ENCODE data around the gene ZFPM1. TPM values are rescaled to one million over a fixed set of nuclear protein-coding genes. Genes with fewer than 3 reads are reported as not detected.

ZFPM1 gene
- total RNA-seq, 1 donor = 15.1 TPM

GRCh38 chr16:88524274-88524972 is 71.3 kb downstream of the ZFPM1 start:
- DNase-seq (ENCODE audit: low read depth in 2 of 3, low spot score in 2 of 3) = no peak

- no peak for DNase-seq (ENCODE audit: low read depth in 2 of 3, low spot score in 2 of 3)
Observed at GRCh38 chr16:88524973-88525662, 72.0 kb downstream of the ZFPM1 start.

- DNase-seq (ENCODE audit: low read depth in 2 of 3, low spot score in 2 of 3) = no peak
Observed at GRCh38 chr16:88525663-88525990, 72.5 kb downstream of the ZFPM1 start.

GRCh38 chr16:88526008-88526905 is 73.2 kb downstream of the ZFPM1 start:
- DNase-seq (ENCODE audit: low read depth in 2 of 3, low spot score in 2 of 3) = no peak

- no peak for DNase-seq (ENCODE audit: low read depth in 2 of 3, low spot score in 2 of 3)
Observed at GRCh38 chr16:88526906-88527185, 73.8 kb downstream of the ZFPM1 start.

GRCh38 chr16:88527186-88527936 is 74.3 kb downstream of the ZFPM1 start:
- peak; percentile 40 to 63 (median 48) for DNase-seq (ENCODE audit: low read depth in 2 of 3, low spot score in 2 of 3)

GRCh38 chr16:88527937-88528743 is 75.1 kb downstream of the ZFPM1 start:
- DNase-seq (ENCODE audit: low read depth in 2 of 3, low spot score in 2 of 3) = no peak

GRCh38 chr16:88528902-88529318 is 75.8 kb downstream of the ZFPM1 start:
- DNase-seq (ENCODE audit: low read depth in 2 of 3, low spot score in 2 of 3) = no peak

GRCh38 chr16:88529596-88529995 is 76.5 kb downstream of the ZFPM1 start:
- no peak for DNase-seq (ENCODE audit: low read depth in 2 of 3, low spot score in 2 of 3)

- DNase-seq (ENCODE audit: low read depth in 2 of 3, low spot score in 2 of 3) = no peak
Observed at GRCh38 chr16:88530051-88530857, 77.2 kb downstream of the ZFPM1 start.

- DNase-seq (ENCODE audit: low read depth in 2 of 3, low spot score in 2 of 3) = no peak
Observed at GRCh38 chr16:88530858-88531203, 77.8 kb downstream of the ZFPM1 start.

- DNase-seq (ENCODE audit: low read depth in 2 of 3, low spot score in 2 of 3) = no peak
Observed at GRCh38 chr16:88531346-88531745, 78.3 kb downstream of the ZFPM1 start.

GRCh38 chr16:88531931-88532433 is 78.9 kb downstream of the ZFPM1 start:
- DNase-seq (ENCODE audit: low read depth in 2 of 3, low spot score in 2 of 3) = no peak

- DNase-seq (ENCODE audit: low read depth in 2 of 3, low spot score in 2 of 3) = no peak
Observed at GRCh38 chr16:88532434-88533241, 79.6 kb downstream of the ZFPM1 start.

GRCh38 chr16:88533381-88533917 is 80.4 kb downstream of the ZFPM1 start:
- DNase-seq (ENCODE audit: low read depth in 2 of 3, low spot score in 2 of 3) = no peak

- DNase-seq (ENCODE audit: low read depth in 2 of 3, low spot score in 2 of 3) = peak; percentile 69 to 72 (median 69)
Observed at GRCh38 chr16:88533932-88534637, 81.0 kb downstream of the ZFPM1 start.

- peak in 1 of 3 donors; percentile 32 for DNase-seq (ENCODE audit: low read depth in 2 of 3, low spot score in 2 of 3)
Observed at GRCh38 chr16:88534638-88535190, 81.6 kb downstream of the ZFPM1 start.
